GM12873 (cell line): Measurements from ENCODE around the gene GIT2.

Source experiments
- TF ChIP-seq, protein P1 (sequence below): IDR thresholded peaks from 2 replicates; pipeline ENCODE4 v1.5.1; 2012; ENCODE audit warnings: low read depth, mild to moderate bottlenecking, moderate library complexity, low read length, control low read depth; ENCODE audit not compliant: insufficient read depth; ENCODE audit errors: missing control alignments

GIT2 gene

GRCh38 chr12:109925185-109925840 is 70.9 kb downstream of the GIT2 start:
- TF ChIP-seq, protein P1, sequence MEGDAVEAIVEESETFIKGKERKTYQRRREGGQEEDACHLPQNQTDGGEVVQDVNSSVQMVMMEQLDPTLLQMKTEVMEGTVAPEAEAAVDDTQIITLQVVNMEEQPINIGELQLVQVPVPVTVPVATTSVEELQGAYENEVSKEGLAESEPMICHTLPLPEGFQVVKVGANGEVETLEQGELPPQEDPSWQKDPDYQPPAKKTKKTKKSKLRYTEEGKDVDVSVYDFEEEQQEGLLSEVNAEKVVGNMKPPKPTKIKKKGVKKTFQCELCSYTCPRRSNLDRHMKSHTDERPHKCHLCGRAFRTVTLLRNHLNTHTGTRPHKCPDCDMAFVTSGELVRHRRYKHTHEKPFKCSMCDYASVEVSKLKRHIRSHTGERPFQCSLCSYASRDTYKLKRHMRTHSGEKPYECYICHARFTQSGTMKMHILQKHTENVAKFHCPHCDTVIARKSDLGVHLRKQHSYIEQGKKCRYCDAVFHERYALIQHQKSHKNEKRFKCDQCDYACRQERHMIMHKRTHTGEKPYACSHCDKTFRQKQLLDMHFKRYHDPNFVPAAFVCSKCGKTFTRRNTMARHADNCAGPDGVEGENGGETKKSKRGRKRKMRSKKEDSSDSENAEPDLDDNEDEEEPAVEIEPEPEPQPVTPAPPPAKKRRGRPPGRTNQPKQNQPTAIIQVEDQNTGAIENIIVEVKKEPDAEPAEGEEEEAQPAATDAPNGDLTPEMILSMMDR: no peak

- TF ChIP-seq, protein P1: no peak
These were observed 72.5 kb downstream of the GIT2 start for GRCh38 chr12:109923481-109924245.

GRCh38 chr12:109923038-109923437 is 73.1 kb downstream of the GIT2 start:
- TF ChIP-seq, protein P1: no peak

- TF ChIP-seq, protein P1: no peak
These were observed 74.2 kb downstream of the GIT2 start for GRCh38 chr12:109921982-109922381.

DNA sequence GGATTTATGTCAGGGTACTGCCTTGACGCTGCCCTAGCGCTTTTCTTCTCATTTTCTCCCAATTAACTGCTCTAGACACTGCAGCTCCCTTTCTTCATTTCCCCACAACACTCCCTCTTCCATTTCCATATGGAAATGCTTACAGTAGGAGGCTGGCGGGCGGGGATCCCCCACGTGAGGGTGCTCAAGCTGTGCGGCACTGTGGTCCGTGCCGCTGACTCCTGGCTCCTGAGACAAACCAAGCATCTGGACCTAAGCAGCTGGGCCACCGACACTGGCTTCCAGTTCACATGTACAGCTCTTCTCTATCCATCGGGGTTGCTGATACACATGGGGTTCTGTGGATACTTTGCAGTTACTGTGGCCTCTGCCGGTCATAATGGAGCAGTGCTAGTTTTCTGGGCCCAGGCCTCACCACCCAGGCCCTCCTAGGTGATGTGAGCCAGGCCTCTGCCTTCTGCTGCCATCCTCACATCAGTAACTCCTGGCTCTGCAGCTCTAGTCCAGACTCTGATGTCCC is 75.8 kb downstream of the GIT2 start:
- TF ChIP-seq, protein P1: no peak

DNA sequence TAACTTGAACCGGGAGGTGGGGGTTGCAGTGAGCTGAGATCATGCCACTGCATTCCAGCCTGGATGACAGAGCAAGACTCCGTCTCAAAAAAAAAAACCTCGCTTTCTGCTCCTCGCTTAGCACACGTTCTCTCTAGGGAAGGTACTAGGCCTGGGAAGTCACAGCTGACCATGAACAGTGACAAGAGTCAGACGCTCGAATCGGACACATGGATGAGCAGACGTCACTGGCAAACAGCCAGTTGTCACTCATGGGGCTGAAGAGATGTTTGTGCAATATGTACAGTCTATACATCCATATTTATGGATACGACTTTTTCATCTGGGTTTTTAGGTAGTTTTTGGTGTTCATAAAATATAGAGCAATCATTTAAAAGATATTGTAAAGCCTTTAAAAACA is 76.7 kb downstream of the GIT2 start:
- TF ChIP-seq, protein P1: no peak

DNA sequence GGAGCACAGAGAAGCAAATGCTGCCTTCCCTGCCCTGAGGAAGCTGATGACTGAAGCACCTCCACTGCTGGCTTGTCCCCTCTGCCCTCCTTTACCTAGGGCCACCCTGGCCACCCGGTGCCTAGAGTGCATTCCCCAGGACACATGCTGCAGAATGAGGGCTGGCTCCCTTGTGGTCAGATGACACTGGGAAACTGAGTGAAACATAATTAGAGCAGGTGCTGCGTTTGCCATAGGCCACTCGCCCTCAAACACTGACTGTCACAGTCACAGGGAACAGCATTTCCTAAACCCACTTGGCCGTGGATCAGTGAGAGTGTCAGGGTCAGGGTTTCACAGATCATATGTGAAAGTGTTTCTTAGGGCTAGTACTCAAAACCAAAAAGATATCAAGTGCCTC is 80.1 kb downstream of the GIT2 start:
- TF ChIP-seq, protein P1: no peak
